HFF-Myc (cell line): Measurements from ENCODE around the gene VGF.
A peak's percentile ranks its signal among the peaks of the same experiment; 100 is the strongest.

Source experiments
- DNase-seq: peaks from one replicate; pipeline ENCODE4 v3.0.0-alpha.2; 2011; ENCODE audit warnings: low read depth; ENCODE audit errors: extremely low read depth
- H3K4me3 ChIP-seq: replicated peaks from 2 replicates; pipeline ENCODE4 v1.5.1; 2011; ENCODE audit warnings: low read depth, mild to moderate bottlenecking, control low read depth, low read length
- TF ChIP-seq, protein P1 (sequence below): IDR thresholded peaks from 2 replicates; pipeline ENCODE4 v1.5.1; 2012; ENCODE audit warnings: mild to moderate bottlenecking, low read depth, low read length, control low read depth; ENCODE audit errors: missing control alignments

The VGF gene

DNA sequence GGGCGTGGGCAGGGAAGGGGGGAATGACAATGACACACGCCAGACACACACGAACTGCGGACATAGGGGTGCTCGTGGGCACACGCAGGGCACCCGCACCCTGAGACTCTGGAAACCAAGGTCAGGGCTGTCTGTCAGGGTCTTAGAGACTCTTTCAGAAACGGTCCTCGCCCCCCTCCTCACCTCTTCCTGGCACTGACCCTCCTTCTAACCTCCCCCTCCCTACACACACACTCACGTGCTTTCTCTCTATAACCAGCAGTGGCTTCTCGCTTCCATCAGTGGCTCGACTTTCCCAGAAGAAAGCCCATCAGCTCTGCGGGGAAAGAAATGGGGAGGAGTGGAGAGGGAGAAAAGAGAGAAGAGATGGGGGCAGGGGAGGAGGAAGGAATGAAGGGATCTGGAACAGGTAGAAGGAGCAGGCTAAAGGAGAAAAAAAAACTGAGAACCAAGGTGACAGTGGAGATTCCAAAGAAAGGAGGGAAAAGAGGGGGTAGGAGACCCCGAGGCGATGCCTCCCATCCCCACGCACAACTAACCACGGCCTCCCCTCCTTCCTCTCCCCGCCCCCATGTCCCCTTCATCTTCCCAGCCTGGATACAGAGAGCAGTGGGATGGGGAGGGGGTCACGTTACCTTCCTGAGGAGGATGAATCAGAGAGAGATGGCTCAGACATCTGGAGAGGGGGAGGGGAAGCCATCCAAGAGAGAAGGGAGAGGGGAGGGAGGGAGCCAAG, 1.7 kb upstream of the VGF start:
- H3K4me3 ChIP-seq, result peak overlapping the region; percentile 54
- TF ChIP-seq, protein P1, sequence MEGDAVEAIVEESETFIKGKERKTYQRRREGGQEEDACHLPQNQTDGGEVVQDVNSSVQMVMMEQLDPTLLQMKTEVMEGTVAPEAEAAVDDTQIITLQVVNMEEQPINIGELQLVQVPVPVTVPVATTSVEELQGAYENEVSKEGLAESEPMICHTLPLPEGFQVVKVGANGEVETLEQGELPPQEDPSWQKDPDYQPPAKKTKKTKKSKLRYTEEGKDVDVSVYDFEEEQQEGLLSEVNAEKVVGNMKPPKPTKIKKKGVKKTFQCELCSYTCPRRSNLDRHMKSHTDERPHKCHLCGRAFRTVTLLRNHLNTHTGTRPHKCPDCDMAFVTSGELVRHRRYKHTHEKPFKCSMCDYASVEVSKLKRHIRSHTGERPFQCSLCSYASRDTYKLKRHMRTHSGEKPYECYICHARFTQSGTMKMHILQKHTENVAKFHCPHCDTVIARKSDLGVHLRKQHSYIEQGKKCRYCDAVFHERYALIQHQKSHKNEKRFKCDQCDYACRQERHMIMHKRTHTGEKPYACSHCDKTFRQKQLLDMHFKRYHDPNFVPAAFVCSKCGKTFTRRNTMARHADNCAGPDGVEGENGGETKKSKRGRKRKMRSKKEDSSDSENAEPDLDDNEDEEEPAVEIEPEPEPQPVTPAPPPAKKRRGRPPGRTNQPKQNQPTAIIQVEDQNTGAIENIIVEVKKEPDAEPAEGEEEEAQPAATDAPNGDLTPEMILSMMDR, result no peak
- peak; percentile 63 for DNase-seq

DNA sequence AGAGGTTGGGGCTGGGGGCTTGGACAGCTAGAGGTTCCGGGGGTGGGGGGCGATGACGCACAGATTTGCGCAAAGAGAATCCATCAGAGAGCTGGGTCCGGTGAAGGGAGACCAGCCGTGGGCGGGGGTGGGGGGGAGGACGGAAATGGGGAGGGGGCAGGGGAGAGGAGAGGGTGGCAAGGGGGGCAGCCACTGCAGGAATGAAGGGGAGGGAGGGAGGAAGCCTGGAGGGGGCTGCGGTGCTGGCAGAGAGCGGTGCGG, 1.2 kb upstream of the VGF start:
- peak overlapping the region; percentile 54 for H3K4me3 ChIP-seq
- DNase-seq, result no peak

DNA sequence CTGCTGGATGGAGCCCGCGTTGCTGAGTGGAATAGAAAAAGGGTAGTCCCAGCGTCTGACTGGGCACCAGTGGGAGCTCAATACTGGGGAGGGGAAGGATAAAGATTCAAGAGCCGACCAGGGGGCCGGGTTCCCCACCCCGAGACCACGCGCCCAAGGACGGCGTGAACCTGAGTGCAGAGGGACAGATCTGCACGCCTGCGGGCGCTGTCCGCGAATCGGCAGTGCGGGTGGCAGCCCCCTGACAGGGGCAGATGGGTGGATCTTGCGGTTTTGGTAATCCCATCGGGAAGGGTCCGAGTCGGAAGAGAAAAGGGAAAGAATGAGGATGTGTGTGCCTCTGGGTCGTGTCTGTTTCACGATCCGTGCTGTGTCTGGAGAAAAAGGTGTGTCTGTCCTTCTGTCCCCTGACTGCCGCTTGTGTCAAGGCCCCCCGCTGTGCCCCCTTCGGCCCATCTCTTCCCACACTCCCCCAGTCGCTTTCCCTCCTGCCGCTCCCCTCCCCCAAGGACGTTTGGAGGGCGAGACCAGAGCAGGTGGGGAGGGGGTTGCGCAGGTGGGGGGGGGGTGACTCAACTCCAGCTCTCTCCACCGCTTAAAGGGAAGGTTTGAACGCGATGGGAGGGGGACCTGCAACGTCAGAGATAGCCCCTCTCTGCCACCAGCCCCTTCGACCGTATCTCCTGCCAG, 734 bp upstream of the VGF start:
- peak overlapping the region; percentile 54 for H3K4me3 ChIP-seq
- TF ChIP-seq, protein P1, result no peak

More for the DNA sequence above, 1.2 kb upstream of the VGF start:
- TF ChIP-seq, protein P1, result no peak

DNA sequence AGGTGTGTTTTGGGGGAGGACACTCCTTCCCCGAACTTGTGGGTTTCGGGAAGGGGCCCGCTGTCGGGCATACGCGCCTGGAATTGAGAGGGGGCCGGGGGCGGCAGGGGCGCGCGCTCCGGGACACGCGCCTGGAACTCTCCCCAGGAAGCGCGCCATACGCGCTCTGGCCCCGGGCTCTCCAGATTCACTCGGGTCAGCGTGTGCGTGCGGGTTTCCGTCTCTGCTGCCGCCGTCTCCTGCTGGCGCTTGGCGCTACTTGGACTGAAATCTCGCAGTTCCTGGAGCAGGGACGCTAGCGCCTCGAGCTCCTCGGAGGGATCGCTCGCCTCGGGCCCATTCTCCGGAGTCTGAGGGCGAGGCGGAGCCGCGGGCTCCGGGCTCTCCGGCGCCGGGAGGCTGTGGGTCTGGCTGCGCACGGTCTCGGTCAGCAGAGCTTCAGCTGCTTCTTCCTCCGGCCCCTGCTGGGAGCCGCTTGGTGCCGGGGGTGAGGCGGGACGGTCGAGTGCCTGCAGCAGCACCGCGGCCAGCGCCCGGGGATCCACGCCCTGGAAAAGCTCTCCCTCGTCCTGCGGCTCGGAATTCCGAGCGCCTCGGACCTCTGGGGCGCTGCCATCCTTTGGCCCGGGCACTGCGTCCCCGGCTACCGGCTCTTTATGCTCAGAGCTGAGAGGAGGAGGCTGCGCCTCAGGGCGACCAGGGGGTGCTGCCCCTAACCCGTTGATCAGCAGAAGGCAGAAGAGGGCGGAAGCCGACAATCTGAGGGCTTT, 1.1 kb downstream of the VGF start:
- DNase-seq, result no peak
- peak overlapping the region; percentile 54 for H3K4me3 ChIP-seq

More for the DNA sequence above, 734 bp upstream of the VGF start:
- no peak for DNase-seq

DNA sequence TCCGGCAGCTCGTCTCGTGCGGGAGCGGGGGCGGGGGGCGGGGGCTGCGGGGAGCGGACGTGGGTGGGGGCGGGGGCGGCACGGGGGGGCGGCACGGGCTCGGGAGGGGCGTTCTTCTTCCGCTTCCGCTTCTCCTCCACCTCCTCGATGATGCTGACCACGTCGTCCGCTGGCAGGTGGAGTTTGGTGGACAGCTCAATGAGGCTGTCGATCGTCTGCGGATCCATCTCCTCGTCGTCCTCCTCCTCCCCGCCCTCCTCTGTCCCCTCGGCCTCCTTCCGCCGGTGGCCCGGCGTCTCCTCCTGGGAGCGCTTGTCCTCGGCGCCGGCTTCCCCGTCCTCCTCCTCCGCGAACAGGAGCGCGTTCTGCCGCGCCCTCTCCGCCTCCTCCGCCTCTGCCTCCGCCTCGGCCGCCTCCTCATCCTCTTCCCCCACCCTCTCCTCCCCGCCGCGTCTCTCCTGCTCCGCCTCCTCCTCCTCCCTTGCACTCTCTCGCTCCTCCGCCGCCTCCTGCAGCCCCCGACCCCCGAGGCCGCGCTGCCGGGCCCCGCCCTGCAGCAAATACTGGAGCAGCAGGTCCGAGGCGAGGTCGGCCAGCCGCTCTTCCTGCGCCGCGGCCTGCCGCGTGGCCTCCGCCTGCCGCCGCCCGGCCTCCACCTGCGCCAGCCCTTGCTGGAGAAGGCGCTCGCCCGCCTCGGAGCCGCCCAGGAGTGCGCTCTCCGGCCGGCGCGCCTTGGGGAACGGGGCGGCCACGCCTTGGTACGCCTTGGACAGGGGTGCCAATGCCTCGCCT, 1.9 kb downstream of the VGF start:
- TF ChIP-seq, protein P1, result no peak
- no peak for DNase-seq
- peak overlapping the region; percentile 54 for H3K4me3 ChIP-seq

More for the DNA sequence above, 1.1 kb downstream of the VGF start:
- TF ChIP-seq, protein P1, result no peak

DNA sequence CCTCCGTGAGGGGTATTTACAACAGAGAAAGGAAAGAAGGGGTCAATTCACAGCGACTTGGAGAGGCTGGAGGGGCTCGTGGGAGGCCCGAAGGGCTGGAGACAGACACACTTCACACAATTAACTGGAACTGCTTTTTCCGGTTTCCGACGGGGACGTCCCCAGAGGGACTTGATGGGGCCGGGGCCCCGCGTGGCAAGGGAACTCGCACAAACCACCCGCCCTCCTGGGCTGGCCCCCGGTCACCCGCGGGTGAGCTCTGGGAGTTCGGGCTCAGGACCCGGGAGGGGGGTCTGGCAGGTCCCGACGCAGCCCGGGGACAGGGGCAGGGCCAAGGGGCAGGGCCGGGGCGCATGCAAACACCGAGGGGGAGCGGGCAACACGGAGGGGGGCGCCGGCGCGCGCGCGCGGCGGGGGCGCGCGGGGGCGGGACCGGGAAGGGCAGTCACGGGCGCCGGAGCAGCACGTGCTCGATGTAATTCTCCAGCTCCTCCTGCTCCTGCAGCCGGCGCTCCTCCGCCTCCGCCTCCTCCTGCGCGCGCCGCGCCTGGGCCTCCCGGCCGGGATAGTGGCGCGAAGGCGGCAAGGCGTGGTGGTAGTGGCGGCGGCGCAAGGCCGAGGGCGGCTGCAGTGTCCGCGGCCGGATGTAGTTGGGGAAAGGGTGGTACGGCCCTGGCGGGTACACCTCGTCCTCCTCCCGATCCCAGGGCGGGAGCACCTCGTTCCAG, 2.7 kb downstream of the VGF start:
- TF ChIP-seq, protein P1, result no peak
- no peak for DNase-seq
- H3K4me3 ChIP-seq, result peak overlapping the region; percentile 54
